NOMO-1 (cell line): ENCODE measurements around the gene ILRUN.
A peak's percentile ranks its signal among the peaks of the same experiment; 100 is the strongest.
"Not testable (repeated sequence)": the region's sequence is repeated elsewhere in the genome, so short reads cannot be mapped to it uniquely, and the experiment has no call there.

Experiments
- DNase-seq, 2 experiments: peaks; one replicate each; lab custom pipeline; 2025; ENCODE audit not compliant: unreplicated experiment in 2 of 2; lab: John Stamatoyannopoulos, UW

ILRUN gene

GRCh38 chr6:34667481-34668238, 28.9 kb downstream of the ILRUN start:
- DNase-seq = no peak

- DNase-seq = no peak
These were observed 31.5 kb downstream of the ILRUN start for GRCh38 chr6:34665019-34665418.

DNA sequence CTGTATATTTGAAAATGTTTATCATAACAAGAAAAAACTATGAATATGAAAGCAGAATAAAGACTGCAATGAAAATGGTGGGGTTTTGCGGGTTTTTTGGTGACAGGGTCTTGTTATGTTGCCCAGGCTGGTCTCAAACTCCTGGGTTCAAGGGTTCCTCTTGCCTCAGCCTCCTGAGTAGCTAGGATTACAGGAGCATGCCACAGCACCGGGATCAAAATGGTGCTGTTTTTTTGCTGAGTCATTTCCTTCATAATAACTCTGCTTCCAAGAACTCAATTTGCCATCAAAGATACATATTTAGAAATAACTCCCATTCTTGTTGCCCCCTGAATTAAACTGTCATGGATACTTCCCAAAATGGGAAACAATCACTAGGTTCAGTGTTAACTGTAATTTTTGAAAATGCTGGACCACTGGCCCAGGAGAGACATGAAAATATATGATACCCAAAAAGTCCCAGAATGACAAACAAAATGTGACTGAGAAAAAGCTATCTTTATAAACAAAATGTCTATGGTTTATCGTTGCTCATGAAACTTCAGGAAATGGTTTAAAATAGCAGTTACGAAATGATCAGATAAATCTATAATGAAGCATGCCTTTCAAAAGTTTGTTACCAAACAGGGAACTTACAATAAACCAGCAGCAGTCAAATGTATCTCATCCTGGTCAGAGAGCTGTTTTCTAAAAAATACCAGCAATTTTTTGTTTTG, 32.2 kb downstream of the ILRUN start:
- DNase-seq = peak in 1 of 2 experiments; percentile 69

DNA sequence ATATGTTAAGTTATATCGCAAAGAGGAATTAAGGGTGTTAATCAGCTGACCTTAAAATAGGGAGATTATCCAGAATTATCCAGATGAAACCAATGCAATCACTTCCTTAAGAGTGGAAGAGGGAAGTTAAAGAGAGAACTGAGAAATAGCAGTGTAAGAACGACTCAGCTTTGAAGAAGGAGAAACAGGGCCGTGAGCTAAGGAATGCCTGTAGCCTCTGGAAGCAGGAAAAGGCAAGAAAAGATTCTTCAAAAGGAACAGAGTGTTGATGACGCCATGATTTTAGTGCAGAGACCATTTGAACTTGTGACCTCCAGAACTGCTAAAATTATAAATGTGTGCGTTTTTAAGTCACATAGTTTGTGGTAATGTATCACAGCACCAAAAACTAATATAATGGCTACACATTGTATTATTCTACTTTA, 32.7 kb downstream of the ILRUN start:
- DNase-seq = peak; percentile 8 to 67

GRCh38 chr6:34663371-34663770, 33.2 kb downstream of the ILRUN start:
- DNase-seq = no peak

GRCh38 chr6:34661357-34661756, 35.2 kb downstream of the ILRUN start:
- no peak for DNase-seq

- no peak for DNase-seq
These were observed 37.8 kb downstream of the ILRUN start for GRCh38 chr6:34658605-34659265.

DNA sequence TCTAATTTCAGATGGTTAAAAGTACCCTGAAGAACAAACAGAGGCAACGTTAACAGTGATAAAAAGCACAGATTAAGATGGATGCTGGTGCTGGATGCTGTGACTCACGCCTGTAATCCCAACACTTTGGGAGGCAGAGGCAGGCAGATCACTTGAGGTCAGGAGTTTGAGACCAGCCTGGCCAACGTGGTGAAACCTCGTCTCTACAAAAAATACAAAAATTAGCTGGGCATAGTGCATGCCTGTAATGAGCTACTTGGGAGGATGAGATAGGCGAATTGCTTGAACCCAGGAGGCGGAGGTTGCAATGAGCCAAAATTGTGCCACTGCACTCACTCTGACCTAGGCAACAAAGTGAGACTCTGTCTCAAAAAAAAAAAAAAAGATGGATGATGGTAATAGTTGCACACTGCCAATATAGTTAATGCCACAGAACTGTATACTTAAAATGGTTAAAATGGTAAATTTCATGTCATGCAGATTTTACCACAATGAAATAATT, 38.5 kb downstream of the ILRUN start:
- DNase-seq = not testable (repeated sequence)

- peak in 1 of 2 experiments; percentile 51 for DNase-seq
These were observed 39.1 kb downstream of the ILRUN start for GRCh38 chr6:34657307-34657978.

DNA sequence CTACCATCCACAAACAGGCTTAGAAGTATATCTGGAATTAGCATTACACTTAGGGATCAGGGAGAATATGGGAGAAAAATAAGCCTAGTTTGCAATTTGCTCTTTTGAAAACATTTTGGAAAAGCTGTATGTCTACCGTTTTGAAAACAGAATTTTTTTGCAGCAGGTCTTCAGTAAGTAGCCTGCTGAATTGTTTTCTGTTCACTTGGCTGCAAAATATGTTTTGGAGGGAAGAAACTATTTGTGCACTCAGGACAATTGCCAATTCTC, 39.6 kb downstream of the ILRUN start:
- DNase-seq = no peak

- peak; percentile 30 to 85 for DNase-seq
These were observed 40.1 kb downstream of the ILRUN start for GRCh38 chr6:34656378-34657036.

GRCh38 chr6:34655876-34656377, 40.6 kb downstream of the ILRUN start:
- not testable (repeated sequence) for DNase-seq

DNA sequence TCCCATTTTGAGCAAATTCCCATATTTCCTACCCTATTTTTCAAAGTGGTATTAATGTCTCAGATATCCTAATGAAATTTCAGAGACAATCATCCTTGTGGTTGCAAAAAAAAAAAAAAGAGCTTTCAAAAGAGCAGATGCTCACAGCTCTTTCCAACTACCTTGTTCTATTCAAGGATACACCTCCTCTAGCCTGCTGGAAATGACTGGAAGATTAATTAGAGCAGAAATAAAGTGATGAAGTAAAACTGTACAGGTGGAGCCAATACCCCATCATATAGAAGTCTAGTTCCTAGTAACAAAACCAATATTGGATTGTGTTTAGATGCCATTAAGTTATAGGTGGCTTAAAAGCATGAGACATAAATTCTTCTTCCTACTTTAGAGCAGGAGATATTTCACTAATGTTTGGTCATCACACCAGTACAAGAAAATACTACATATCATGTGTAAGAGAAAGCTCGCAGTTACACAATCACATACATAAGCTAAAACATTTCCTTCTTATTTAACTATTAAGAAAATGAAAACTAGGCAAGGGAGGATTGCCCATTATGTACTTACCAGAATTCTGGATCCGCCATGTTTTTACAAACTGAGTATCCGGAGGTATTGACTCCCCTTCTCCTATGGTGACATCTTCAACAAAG, 42.4 kb downstream of the ILRUN start:
- DNase-seq = no peak

DNA sequence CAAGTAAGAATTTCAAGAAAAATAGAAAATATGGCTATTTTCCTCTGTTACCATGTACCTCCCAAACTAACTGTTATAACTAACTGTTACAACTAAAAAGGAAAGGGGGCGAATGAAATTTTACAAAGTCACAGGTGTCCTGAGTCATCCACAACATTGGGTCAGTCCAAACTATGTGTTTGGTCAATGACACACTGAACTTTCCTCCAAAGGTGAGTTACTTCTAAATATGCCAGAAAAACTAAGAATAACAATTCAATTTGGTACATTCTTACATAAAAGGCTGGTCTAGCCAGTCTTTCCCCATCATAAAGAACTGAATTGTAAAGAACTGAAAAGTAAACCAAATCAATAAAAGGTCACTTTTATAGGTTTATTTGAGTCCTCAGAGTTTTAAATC, 44.3 kb downstream of the ILRUN start:
- DNase-seq = no peak

DNA sequence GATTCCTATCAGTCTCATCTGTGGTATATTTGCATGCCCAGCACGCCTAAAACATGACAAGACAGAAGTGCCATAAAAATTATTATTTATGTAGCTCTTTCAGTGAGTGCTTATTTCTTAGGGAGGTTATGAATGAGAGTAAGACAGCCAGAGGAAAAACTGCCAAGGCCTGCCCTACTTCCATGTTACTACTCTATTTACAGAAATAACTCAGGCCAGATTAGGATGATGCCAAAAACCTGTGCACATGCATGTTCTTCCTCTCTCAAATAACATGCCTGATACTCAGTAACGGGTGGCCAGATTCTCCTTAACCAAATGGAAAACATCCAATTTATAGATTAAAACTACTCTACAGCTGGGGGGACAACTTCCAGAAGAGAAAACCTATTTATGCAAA, 45.7 kb downstream of the ILRUN start:
- no peak for DNase-seq

DNA sequence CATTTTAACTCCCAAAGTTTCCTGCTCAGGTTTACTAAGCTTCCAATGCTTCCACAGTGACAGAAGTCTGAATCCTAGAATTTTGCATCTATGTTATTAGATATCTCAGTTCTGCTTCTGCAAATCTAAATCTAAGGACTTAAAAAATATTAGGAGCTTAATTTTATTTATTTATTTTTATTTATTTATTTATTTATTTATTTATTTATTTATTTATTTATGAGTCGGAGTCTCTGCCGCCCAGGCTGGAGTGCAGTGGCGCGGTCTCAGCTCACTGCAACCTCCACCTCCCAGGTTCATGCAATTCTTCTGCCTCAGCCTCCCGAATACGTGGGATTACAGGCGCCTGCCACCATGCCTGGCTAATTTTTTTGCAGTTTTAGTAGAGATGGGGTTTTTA, 46.3 kb downstream of the ILRUN start:
- not testable (repeated sequence) for DNase-seq

GRCh38 chr6:34648806-34649205, 47.8 kb downstream of the ILRUN start:
- no peak for DNase-seq
